H1 (cell line): ENCODE results near the gene VSNL1. TPM values are rescaled to one million over a fixed set of nuclear protein-coding genes. Genes with fewer than 3 reads are reported as not detected.
A peak's percentile ranks its signal among the peaks of the same experiment; 100 is the strongest.

Experiments used
- CREB1 ChIP-seq: IDR thresholded peaks from 2 replicates; pipeline ENCODE4 v1.6.1; 2012; ENCODE audit warnings: inconsistent platforms
- NANOG ChIP-seq: IDR thresholded peaks from 2 replicates; pipeline ENCODE4 v1.6.1; 2011; ENCODE audit warnings: low read length, low read depth, mild to moderate bottlenecking, inconsistent platforms; ENCODE audit not compliant: insufficient read depth, poor library complexity, severe bottlenecking
- POLR2A ChIP-seq, 2 experiments: IDR thresholded peaks; 1 replicate in 1 of 2; 2 replicates in 1 of 2; pipeline ENCODE4 v1.6.1; 2011; ENCODE audit warnings: low read depth in 2 of 2, low read length in 2 of 2, mild to moderate bottlenecking in 2 of 2; ENCODE audit errors: control extremely low read depth in 1 of 2
- SIRT6 ChIP-seq: IDR thresholded peaks from one replicate; pipeline ENCODE4 v1.7.1; 2012; ENCODE audit warnings: low read length, inconsistent platforms
- TCF12 ChIP-seq: IDR thresholded peaks from 2 replicates; pipeline ENCODE4 v1.6.1; 2011; ENCODE audit warnings: low read depth, mild to moderate bottlenecking, low read length
- YY1 ChIP-seq: IDR thresholded peaks from 2 replicates; pipeline ENCODE4 v1.6.1; 2011; ENCODE audit warnings: low read depth, mild to moderate bottlenecking, low read length
- polyA plus RNA-seq, 7 experiments: library from polyadenylated mRNA; depleted of rRNA in 3 of 7; stranded (reverse) in 5 of 7; unstranded in 2 of 7; fragments of >200 nt in 5 of 7; fragments of 200-250 nt in 2 of 7; gene quantifications; 1 replicate in 5 of 7; 2 replicates in 1 of 7; 4 replicates in 1 of 7; pipeline versions ENCODE4 v1.2.1 to v1.2.3, GENCODE V29; 2011 to 2013; ENCODE audit warnings: missing spikeins in 2 of 7, mixed read lengths in 2 of 7
- total RNA-seq: library from RNA; stranded (reverse); fragmentation: NEBNext Ultra II Directional; extraction: Animal tissue kit (Norgen Biotek cat#: 25700); gene quantifications from 2 replicates; pipeline ENCODE4 v1.2.1, GENCODE V29; 2021
- TF ChIP-seq, protein P1 (sequence below): fragments of 300-600 bp; sonication (generic); IDR thresholded peaks from 2 replicates; pipeline ENCODE4 v1.7.1; 2012; ENCODE audit warnings: low read length, moderate library complexity, mild to moderate bottlenecking, inconsistent platforms; ENCODE audit not compliant: insufficient replicate concordance
- TF ChIP-seq, protein P2 (sequence below), 3 experiments: IDR thresholded peaks; 1 replicate in 2 of 3; 2 replicates in 1 of 3; pipeline versions ENCODE4 v1.5.1 to v1.6.1; 2011; ENCODE audit warnings: low read length in 3 of 3, mild to moderate bottlenecking in 3 of 3, inconsistent platforms in 2 of 3, low read depth in 1 of 3, moderate library complexity in 1 of 3; ENCODE audit not compliant: insufficient read depth in 1 of 3; ENCODE audit errors: control extremely low read depth in 1 of 3
- TF ChIP-seq, protein P3 (sequence below): IDR thresholded peaks from 2 replicates; pipeline ENCODE4 v1.6.1; 2011; ENCODE audit warnings: low read depth, mild to moderate bottlenecking, low read length; ENCODE audit not compliant: insufficient read depth

VSNL1 gene
- total and polyA plus RNA-seq, 2 of the 8 experiments (the other 6 are each of a cell fraction or from before 2014, with no cell fraction given), result 49.4 to 108 TPM

DNA sequence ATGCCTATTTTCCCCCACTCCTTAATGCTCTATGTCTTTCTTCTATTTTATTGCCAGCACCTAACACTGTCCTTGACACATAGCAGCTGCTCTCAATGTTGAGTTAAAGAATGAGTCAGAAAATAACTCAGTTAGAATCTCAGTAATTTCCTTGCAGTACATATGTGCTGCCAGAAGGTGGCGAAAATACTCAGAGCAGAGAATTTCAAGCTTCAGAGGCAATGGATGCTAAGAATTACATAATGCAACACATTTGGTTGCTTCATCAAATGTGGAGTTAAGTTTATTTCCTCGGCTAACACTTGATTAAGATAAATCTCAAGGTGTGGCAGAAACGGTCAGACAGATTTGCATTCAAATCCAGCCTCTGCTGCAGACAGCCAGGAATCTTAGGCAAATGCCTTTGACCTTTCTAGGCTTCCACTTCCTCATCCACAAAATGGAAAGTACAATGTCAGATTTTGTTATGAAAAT lies 105.6 kb downstream of the VSNL1 start (continued):
- TF ChIP-seq, protein P1, sequence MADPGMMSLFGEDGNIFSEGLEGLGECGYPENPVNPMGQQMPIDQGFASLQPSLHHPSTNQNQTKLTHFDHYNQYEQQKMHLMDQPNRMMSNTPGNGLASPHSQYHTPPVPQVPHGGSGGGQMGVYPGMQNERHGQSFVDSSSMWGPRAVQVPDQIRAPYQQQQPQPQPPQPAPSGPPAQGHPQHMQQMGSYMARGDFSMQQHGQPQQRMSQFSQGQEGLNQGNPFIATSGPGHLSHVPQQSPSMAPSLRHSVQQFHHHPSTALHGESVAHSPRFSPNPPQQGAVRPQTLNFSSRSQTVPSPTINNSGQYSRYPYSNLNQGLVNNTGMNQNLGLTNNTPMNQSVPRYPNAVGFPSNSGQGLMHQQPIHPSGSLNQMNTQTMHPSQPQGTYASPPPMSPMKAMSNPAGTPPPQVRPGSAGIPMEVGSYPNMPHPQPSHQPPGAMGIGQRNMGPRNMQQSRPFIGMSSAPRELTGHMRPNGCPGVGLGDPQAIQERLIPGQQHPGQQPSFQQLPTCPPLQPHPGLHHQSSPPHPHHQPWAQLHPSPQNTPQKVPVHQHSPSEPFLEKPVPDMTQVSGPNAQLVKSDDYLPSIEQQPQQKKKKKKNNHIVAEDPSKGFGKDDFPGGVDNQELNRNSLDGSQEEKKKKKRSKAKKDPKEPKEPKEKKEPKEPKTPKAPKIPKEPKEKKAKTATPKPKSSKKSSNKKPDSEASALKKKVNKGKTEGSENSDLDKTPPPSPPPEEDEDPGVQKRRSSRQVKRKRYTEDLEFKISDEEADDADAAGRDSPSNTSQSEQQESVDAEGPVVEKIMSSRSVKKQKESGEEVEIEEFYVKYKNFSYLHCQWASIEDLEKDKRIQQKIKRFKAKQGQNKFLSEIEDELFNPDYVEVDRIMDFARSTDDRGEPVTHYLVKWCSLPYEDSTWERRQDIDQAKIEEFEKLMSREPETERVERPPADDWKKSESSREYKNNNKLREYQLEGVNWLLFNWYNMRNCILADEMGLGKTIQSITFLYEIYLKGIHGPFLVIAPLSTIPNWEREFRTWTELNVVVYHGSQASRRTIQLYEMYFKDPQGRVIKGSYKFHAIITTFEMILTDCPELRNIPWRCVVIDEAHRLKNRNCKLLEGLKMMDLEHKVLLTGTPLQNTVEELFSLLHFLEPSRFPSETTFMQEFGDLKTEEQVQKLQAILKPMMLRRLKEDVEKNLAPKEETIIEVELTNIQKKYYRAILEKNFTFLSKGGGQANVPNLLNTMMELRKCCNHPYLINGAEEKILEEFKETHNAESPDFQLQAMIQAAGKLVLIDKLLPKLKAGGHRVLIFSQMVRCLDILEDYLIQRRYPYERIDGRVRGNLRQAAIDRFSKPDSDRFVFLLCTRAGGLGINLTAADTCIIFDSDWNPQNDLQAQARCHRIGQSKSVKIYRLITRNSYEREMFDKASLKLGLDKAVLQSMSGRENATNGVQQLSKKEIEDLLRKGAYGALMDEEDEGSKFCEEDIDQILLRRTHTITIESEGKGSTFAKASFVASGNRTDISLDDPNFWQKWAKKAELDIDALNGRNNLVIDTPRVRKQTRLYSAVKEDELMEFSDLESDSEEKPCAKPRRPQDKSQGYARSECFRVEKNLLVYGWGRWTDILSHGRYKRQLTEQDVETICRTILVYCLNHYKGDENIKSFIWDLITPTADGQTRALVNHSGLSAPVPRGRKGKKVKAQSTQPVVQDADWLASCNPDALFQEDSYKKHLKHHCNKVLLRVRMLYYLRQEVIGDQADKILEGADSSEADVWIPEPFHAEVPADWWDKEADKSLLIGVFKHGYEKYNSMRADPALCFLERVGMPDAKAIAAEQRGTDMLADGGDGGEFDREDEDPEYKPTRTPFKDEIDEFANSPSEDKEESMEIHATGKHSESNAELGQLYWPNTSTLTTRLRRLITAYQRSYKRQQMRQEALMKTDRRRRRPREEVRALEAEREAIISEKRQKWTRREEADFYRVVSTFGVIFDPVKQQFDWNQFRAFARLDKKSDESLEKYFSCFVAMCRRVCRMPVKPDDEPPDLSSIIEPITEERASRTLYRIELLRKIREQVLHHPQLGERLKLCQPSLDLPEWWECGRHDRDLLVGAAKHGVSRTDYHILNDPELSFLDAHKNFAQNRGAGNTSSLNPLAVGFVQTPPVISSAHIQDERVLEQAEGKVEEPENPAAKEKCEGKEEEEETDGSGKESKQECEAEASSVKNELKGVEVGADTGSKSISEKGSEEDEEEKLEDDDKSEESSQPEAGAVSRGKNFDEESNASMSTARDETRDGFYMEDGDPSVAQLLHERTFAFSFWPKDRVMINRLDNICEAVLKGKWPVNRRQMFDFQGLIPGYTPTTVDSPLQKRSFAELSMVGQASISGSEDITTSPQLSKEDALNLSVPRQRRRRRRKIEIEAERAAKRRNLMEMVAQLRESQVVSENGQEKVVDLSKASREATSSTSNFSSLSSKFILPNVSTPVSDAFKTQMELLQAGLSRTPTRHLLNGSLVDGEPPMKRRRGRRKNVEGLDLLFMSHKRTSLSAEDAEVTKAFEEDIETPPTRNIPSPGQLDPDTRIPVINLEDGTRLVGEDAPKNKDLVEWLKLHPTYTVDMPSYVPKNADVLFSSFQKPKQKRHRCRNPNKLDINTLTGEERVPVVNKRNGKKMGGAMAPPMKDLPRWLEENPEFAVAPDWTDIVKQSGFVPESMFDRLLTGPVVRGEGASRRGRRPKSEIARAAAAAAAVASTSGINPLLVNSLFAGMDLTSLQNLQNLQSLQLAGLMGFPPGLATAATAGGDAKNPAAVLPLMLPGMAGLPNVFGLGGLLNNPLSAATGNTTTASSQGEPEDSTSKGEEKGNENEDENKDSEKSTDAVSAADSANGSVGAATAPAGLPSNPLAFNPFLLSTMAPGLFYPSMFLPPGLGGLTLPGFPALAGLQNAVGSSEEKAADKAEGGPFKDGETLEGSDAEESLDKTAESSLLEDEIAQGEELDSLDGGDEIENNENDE, result no peak
- TF ChIP-seq YY1 (peak; percentile 27; the same call in 1 of the 2 replicates), NANOG (no peak), CREB1 (no peak), SIRT6 (no peak), TCF12 (no peak), POLR2A (IDR thresholded peaks at IDR 0.05; ENCODE audit: control extremely low read depth in 1 of 2, low read depth in 2 of 2, low read length in 2 of 2) (no peak)
- TF ChIP-seq, protein P2, sequence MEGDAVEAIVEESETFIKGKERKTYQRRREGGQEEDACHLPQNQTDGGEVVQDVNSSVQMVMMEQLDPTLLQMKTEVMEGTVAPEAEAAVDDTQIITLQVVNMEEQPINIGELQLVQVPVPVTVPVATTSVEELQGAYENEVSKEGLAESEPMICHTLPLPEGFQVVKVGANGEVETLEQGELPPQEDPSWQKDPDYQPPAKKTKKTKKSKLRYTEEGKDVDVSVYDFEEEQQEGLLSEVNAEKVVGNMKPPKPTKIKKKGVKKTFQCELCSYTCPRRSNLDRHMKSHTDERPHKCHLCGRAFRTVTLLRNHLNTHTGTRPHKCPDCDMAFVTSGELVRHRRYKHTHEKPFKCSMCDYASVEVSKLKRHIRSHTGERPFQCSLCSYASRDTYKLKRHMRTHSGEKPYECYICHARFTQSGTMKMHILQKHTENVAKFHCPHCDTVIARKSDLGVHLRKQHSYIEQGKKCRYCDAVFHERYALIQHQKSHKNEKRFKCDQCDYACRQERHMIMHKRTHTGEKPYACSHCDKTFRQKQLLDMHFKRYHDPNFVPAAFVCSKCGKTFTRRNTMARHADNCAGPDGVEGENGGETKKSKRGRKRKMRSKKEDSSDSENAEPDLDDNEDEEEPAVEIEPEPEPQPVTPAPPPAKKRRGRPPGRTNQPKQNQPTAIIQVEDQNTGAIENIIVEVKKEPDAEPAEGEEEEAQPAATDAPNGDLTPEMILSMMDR (IDR thresholded peaks at IDR 0.05; ENCODE audit: control extremely low read depth in 1 of 3, insufficient read depth in 1 of 3, low read depth in 1 of 3, low read length in 3 of 3), result peak in 2 of 3 experiments; percentile 49 to 76; a peak in 2 of 4 replicates
- TF ChIP-seq, protein P3, sequence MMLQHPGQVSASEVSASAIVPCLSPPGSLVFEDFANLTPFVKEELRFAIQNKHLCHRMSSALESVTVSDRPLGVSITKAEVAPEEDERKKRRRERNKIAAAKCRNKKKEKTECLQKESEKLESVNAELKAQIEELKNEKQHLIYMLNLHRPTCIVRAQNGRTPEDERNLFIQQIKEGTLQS, result no peak
